ENCODE measurements around the gene PASK. TPM values are rescaled to one million over a fixed set of nuclear protein-coding genes. Genes with fewer than 3 reads are reported as not detected.

PASK gene
- total and polyA plus RNA-seq, 2 donors (not counting 1 experiment from before 2014, with no cell fraction given), result 48.2 to 144 TPM

GRCh38 chr2:241136661-241137260 lies 12.5 kb downstream of the PASK start:
- Histone ChIP-seq H3K27me3 (replicated peaks in 1 of 4; ENCODE audit: control extremely low read depth in 1 of 4, control insufficient read depth in 3 of 4, insufficient read depth in 4 of 4, low read length in 3 of 4) (no peaks in the 10 kb centered on the region), H3K4me1 (ENCODE audit: control insufficient read depth in 2 of 2, insufficient read depth in 2 of 2, low read length in 2 of 2) (no peaks in the 10 kb centered on the region), H3K4me2 (replicated peaks; ENCODE audit: low read depth, low read length, poor library complexity, severe bottlenecking) (no peak overlapping the region), H3K36me3 (replicated peaks in 1 of 2; ENCODE audit: control extremely low read depth in 1 of 2, control insufficient read depth in 1 of 2, extremely low read depth in 1 of 2, insufficient read depth in 2 of 2, low read length in 1 of 2) (peaks cover 0 to 22% of the 10 kb centered on the region in 2 experiments), H3K27ac (ENCODE audit: low read length in 2 of 2) (no peak overlapping the region), H3K9me3 (ENCODE audit: control extremely low read depth in 1 of 3, control insufficient read depth in 2 of 3, insufficient read depth in 1 of 3, low read length in 2 of 3) (no peaks in the 10 kb centered on the region), H3K79me2 (ENCODE audit: control insufficient read depth, insufficient read depth, low read length) (peaks cover 7% of the 10 kb centered on the region), H2AFZ (ENCODE audit: insufficient read depth, low read depth, low read length, poor library complexity, severe bottlenecking) (no peak overlapping the region), H3K4me3 (ENCODE audit: control extremely low read depth in 1 of 5, extremely low read depth in 1 of 5, insufficient read depth in 1 of 5, low read depth in 2 of 5, low read length in 4 of 5) (no peak overlapping the region), H3K9ac (ENCODE audit: low read length) (no peak overlapping the region), H4K20me1 (ENCODE audit: control insufficient read depth, insufficient read depth, low read length, poor library complexity, severe bottlenecking) (no peaks in the 10 kb centered on the region)
- ATAC-seq (ENCODE audit: low read depth), result no peak
- intact Hi-C loops (cut with micrococcal nuclease), result no loop called here
- TF ChIP-seq EZH2 (IDR thresholded peaks at IDR 0.05; ENCODE audit: borderline replicate concordance, insufficient read depth, low read depth, low read length, poor library complexity, severe bottlenecking) (no peak), CTCF (IDR thresholded peaks at IDR 0.05) (no peak)
- Mint-ChIP-seq H3K27me3 (no peaks in the 10 kb centered on the region), H3K9me3 (ENCODE audit: insufficient read depth) (no peaks in the 10 kb centered on the region), H3K4me1 (peaks cover 8% of the 10 kb centered on the region), H3K27ac (no peak overlapping the region), H3K4me3 (no peak overlapping the region)
- ChIA-PET POLR2A (interaction anchor here (0.6 kb wide), 1 partner anchor 703 kb away, joined by 3 read pairs; no protein-coding TSS in a partner anchor), CTCF (interaction anchor here (1.5 kb wide), 1 partner anchor 58 kb away, joined by 3 read pairs; no protein-coding TSS in a partner anchor)
- DNase-seq, result no peak
- 96% methylated on average over 22 of the region's 25 CpGs for WGBS (ENCODE audit: insufficient coverage)

GRCh38 chr2:241136191-241136590 lies 13.1 kb downstream of the PASK start:
- H3K4me2 ChIP-seq (replicated peaks; ENCODE audit: low read depth, low read length, poor library complexity, severe bottlenecking), result no peak overlapping the region
- WGBS (ENCODE audit: insufficient coverage), result 91% methylated on average over 8 of the region's 8 CpGs
- ChIA-PET POLR2A (no interaction called here), CTCF (interaction anchor here (1.5 kb wide), 1 partner anchor 58 kb away, joined by 3 read pairs; no protein-coding TSS in a partner anchor)
- H3K9ac ChIP-seq (ENCODE audit: low read length), result no peak overlapping the region
- no peaks in the 10 kb centered on the region for H4K20me1 ChIP-seq (ENCODE audit: control insufficient read depth, insufficient read depth, low read length, poor library complexity, severe bottlenecking)
- TF ChIP-seq CTCF (IDR thresholded peaks at IDR 0.05), result no peak
- TF ChIP-seq EZH2 (IDR thresholded peaks at IDR 0.05; ENCODE audit: borderline replicate concordance, insufficient read depth, low read depth, low read length, poor library complexity, severe bottlenecking), result no peak
- no peak overlapping the region for H3K27ac Mint-ChIP-seq
- DNase-seq, result no peak
- no peaks in the 10 kb centered on the region for H3K27me3 Mint-ChIP-seq
- peaks cover 8% of the 10 kb centered on the region for H3K4me1 Mint-ChIP-seq
- peaks cover 1% of the 10 kb centered on the region for H3K79me2 ChIP-seq (ENCODE audit: control insufficient read depth, insufficient read depth, low read length)
- H2AFZ ChIP-seq (ENCODE audit: insufficient read depth, low read depth, low read length, poor library complexity, severe bottlenecking), result no peak overlapping the region
- ATAC-seq (ENCODE audit: low read depth), result no peak
- no peaks in the 10 kb centered on the region for H3K4me1 ChIP-seq (ENCODE audit: control insufficient read depth in 2 of 2, insufficient read depth in 2 of 2, low read length in 2 of 2)
- H3K4me3 Mint-ChIP-seq, result no peak overlapping the region
- intact Hi-C loops (cut with micrococcal nuclease), result no loop called here
- no peak overlapping the region for H3K4me3 ChIP-seq (ENCODE audit: control extremely low read depth in 1 of 5, extremely low read depth in 1 of 5, insufficient read depth in 1 of 5, low read depth in 2 of 5, low read length in 4 of 5)
- no peaks in the 10 kb centered on the region for H3K9me3 Mint-ChIP-seq (ENCODE audit: insufficient read depth)
- peaks cover 0 to 18% of the 10 kb centered on the region in 2 experiments for H3K36me3 ChIP-seq (replicated peaks in 1 of 2; ENCODE audit: control extremely low read depth in 1 of 2, control insufficient read depth in 1 of 2, extremely low read depth in 1 of 2, insufficient read depth in 2 of 2, low read length in 1 of 2)
- no peaks in the 10 kb centered on the region for H3K27me3 ChIP-seq (replicated peaks in 1 of 4; ENCODE audit: control extremely low read depth in 1 of 4, control insufficient read depth in 3 of 4, insufficient read depth in 4 of 4, low read length in 3 of 4)
- H3K27ac ChIP-seq (ENCODE audit: low read length in 2 of 2), result no peak overlapping the region
- no peaks in the 10 kb centered on the region for H3K9me3 ChIP-seq (ENCODE audit: control extremely low read depth in 1 of 3, control insufficient read depth in 2 of 3, insufficient read depth in 1 of 3, low read length in 2 of 3)

All from B cell (primary cell).